Karpas-422 (cell line): ENCODE results near the gene MAX. TPM values are rescaled to one million over a fixed set of nuclear protein-coding genes. Genes with fewer than 3 reads are reported as not detected.

Experiments used
- DNase-seq: peaks from one replicate; pipeline ENCODE4 v3.0.0-alpha.2; 2015
- H2AFZ ChIP-seq: fragments of 200-600 bp; sonication (generic); 2 replicates; pipeline ENCODE4 v1.6.1; 2014; ENCODE audit warnings: antibody characterized with exemption, low read length, mixed read lengths
- H3K27ac ChIP-seq: fragments of 200-600 bp; sonication (generic); 2 replicates; pipeline ENCODE4 v1.5.1; 2014; ENCODE audit warnings: mild to moderate bottlenecking, low read length, moderate library complexity
- H3K27me3 ChIP-seq: fragments of 200-600 bp; sonication (generic); 2 replicates; pipeline ENCODE4 v1.6.1; 2014; ENCODE audit warnings: low read length, mixed read lengths
- H3K36me3 ChIP-seq: fragments of 200-600 bp; sonication (generic); 2 replicates; pipeline ENCODE4 v1.6.1; 2014; ENCODE audit warnings: low read length, mixed read lengths; ENCODE audit not compliant: insufficient read depth
- H3K4me1 ChIP-seq: fragments of 200-600 bp; sonication (generic); 2 replicates; pipeline ENCODE4 v1.6.1; 2014; ENCODE audit warnings: mild to moderate bottlenecking, low read length, mixed read lengths
- H3K4me2 ChIP-seq: fragments of 200-600 bp; sonication (generic); 2 replicates; pipeline ENCODE4 v1.6.1; 2014; ENCODE audit warnings: low read length, low read depth, mild to moderate bottlenecking; ENCODE audit not compliant: poor library complexity, severe bottlenecking
- H3K4me3 ChIP-seq: fragments of 200-600 bp; sonication (generic); 2 replicates; pipeline ENCODE4 v1.5.1; 2014; ENCODE audit warnings: mild to moderate bottlenecking, antibody characterized with exemption, low read length, mixed read lengths
- H3K79me2 ChIP-seq: fragments of 200-600 bp; sonication (generic); 2 replicates; pipeline ENCODE4 v1.6.1; 2014; ENCODE audit warnings: mild to moderate bottlenecking, low read length, mixed read lengths
- H3K9ac ChIP-seq: fragments of 200-600 bp; sonication (generic); 2 replicates; pipeline ENCODE4 v1.6.0; 2014; ENCODE audit warnings: low read length
- H3K9me2 ChIP-seq: fragments of 200-600 bp; sonication (generic), shearing (Covaris generic); replicated peaks from 2 replicates; pipeline ENCODE4 v1.6.0; 2014; ENCODE audit warnings: mild to moderate bottlenecking, low read length, moderate library complexity; ENCODE audit not compliant: insufficient read depth
- H3K9me3 ChIP-seq: fragments of 300-700, 200-600 bp; sonication (generic); 2 replicates; pipeline ENCODE4 v1.6.1; 2014; ENCODE audit warnings: low read length, mixed read lengths
- H4K20me1 ChIP-seq: fragments of 200-600 bp; sonication (generic); 2 replicates; pipeline ENCODE4 v1.6.1; 2014; ENCODE audit warnings: mild to moderate bottlenecking, antibody characterized with exemption, low read length, low read depth; ENCODE audit not compliant: insufficient read depth
- total RNA-seq: library from RNA; depleted of rRNA; stranded (reverse); fragments of >200 nt; shearing (Covaris generic); gene quantifications from 2 replicates; pipeline ENCODE4 v1.2.3, GENCODE V29; 2014; ENCODE audit warnings: low replicate concordance

The MAX gene
- total RNA-seq, 1 experiment from 2014 or later, result 124 TPM

DNA sequence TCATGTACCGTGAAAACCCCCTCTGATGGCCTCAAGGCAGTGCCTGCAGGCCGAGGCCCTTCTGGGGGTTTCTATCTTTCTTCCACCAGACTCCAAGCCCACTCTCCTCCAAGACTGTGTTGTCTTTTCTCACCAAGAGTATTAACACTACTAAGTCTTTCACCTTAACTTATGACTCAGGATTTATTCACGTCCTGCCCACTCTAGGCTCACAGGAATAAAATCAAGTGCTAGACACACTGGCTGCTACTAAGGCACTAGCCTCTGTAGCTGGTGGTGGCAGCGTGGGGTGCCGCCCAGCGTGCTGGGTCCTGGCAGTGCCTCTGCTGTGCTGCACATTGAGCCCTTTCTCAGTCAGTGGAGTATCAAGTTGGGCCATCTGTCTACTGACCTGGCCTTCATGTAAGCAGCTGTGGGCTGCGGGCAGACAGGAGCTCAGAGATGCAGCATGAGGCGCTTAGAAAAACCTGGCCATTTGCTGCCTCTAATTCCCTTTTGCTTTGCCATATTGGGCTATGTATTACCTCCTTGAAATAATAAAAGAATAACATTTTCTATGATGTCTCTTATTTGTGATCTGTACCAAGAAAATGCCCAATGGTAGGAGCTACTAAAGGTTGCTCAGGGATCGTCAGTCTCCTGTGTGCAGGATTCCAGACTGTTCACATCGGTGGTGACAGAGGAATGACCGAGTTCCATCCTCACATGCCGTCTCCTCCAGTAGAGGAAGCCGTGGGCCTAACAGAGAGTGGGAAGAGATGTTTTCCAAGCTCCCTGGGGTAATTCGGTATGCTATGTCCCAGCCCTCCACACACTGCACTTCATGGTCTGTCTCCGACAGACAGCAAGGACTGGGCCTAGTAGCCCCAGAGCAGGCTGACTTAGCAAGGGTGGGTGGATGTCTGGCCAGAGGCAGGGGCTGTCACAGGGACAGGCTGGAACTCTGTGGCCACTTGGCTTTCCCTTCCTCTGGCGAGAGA, 39.9 kb downstream of the MAX start:
- no peak overlapping the region for H2AFZ ChIP-seq

DNA sequence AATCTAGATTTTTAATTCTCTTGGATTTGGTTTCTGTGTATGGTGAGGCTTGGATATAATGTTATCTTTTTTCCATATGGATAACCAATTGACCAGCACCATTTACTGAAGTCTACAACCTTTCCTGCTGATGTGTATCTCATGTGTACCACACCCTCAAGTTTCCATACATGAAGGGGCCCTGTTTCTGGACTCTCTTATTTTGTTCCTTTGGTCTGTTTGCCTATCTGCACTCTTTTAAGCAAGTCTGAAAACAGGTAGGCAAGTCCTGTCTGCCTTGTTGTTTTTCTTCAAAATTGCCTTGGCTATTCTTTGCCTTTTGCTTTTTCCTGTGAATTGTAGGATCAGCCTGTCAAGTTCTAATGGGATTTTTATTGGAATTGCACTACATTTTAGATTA, 44.6 kb downstream of the MAX start:
- Histone ChIP-seq H3K4me3 (no peak overlapping the region), H3K27me3 (no peaks in the 10 kb centered on the region), H3K27ac (no peak overlapping the region), H3K4me2 (no peak overlapping the region), H3K36me3 (peaks cover 14% of the 10 kb centered on the region; the same call in 1 of the 2 replicates), H3K9me2 (no peaks in the 10 kb centered on the region), H3K9ac (no peak overlapping the region), H4K20me1 (no peaks in the 10 kb centered on the region), H2AFZ (no peak overlapping the region), H3K4me1 (no peaks in the 10 kb centered on the region), H3K79me2 (peaks cover 2% of the 10 kb centered on the region; the same call in 1 of the 2 replicates), H3K9me3 (no peaks in the 10 kb centered on the region)
- no peak for DNase-seq

More for the DNA sequence above, 39.9 kb downstream of the MAX start:
- Histone ChIP-seq H3K4me1 (no peaks in the 10 kb centered on the region), H3K4me2 (no peak overlapping the region), H3K36me3 (peaks cover 33% of the 10 kb centered on the region), H3K9me3 (no peaks in the 10 kb centered on the region), H3K9me2 (no peaks in the 10 kb centered on the region), H3K79me2 (no peaks in the 10 kb centered on the region), H4K20me1 (no peaks in the 10 kb centered on the region), H3K27ac (no peak overlapping the region), H3K9ac (no peak overlapping the region), H3K27me3 (no peaks in the 10 kb centered on the region), H3K4me3 (no peak overlapping the region)
- DNase-seq, result no peak

- no peaks in the 10 kb centered on the region for H3K27me3 ChIP-seq
- no peak for DNase-seq
- no peak overlapping the region for H2AFZ ChIP-seq
- no peak overlapping the region for H3K4me3 ChIP-seq
- no peaks in the 10 kb centered on the region for H3K4me1 ChIP-seq
- no peaks in the 10 kb centered on the region for H4K20me1 ChIP-seq
- no peak overlapping the region for H3K9ac ChIP-seq
- H3K36me3 ChIP-seq, result peaks cover 5% of the 10 kb centered on the region; the same call in 1 of the 2 replicates
- no peaks in the 10 kb centered on the region for H3K9me2 ChIP-seq
- H3K4me2 ChIP-seq, result no peak overlapping the region
- H3K27ac ChIP-seq, result no peak overlapping the region
- H3K79me2 ChIP-seq, result peaks cover 9% of the 10 kb centered on the region; the same call in 1 of the 2 replicates
- H3K9me3 ChIP-seq, result no peaks in the 10 kb centered on the region
Observed at GRCh38 chr14:65054471-65055085, 47.7 kb downstream of the MAX start.

- H2AFZ ChIP-seq, result no peak overlapping the region
- H3K27me3 ChIP-seq, result no peaks in the 10 kb centered on the region
- no peak overlapping the region for H3K9ac ChIP-seq
- DNase-seq, result no peak
- H3K27ac ChIP-seq, result no peak overlapping the region
- H3K4me2 ChIP-seq, result no peak overlapping the region
- peaks cover 5% of the 10 kb centered on the region; the same call in 1 of the 2 replicates for H3K36me3 ChIP-seq
- H3K4me3 ChIP-seq, result no peak overlapping the region
- H3K9me2 ChIP-seq, result no peaks in the 10 kb centered on the region
- 0 out of 2 replicates have a peak, but pooled peaks cover 3% of the 10 kb centered on the region for H3K4me1 ChIP-seq
- peaks cover 9% of the 10 kb centered on the region; the same call in 1 of the 2 replicates for H3K79me2 ChIP-seq
- no peaks in the 10 kb centered on the region for H4K20me1 ChIP-seq
- no peaks in the 10 kb centered on the region for H3K9me3 ChIP-seq
Observed at GRCh38 chr14:65053466-65053865, 48.9 kb downstream of the MAX start.

DNA sequence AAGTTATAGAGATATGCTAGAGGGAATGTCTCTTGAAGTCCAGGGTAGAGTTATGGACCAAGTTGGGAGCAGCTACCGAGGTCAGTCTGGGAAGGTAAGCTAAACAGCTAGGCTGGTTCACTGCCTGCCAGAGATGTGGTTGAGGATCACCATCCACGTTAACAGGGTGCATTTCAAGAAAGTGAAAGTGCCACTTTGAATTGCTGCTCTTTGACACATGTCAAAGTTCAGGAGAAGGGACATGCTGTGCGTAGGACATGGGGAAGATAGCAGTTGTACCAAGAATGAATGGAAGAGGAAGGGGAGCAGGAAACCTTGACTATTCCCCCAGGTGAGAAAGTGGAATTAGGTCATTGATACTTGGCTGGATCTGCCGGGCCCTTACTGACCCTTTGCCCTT, 49.5 kb downstream of the MAX start:
- Histone ChIP-seq H3K4me3 (no peak overlapping the region), H3K27ac (no peak overlapping the region), H2AFZ (no peak overlapping the region), H3K9me2 (no peaks in the 10 kb centered on the region), H3K4me2 (no peak overlapping the region), H3K27me3 (no peaks in the 10 kb centered on the region), H3K4me1 (0 out of 2 replicates have a peak, but pooled peaks cover 3% of the 10 kb centered on the region), H3K9me3 (no peaks in the 10 kb centered on the region), H4K20me1 (no peaks in the 10 kb centered on the region), H3K36me3 (peaks cover 5% of the 10 kb centered on the region; the same call in 1 of the 2 replicates), H3K9ac (no peak overlapping the region), H3K79me2 (peaks cover 9% of the 10 kb centered on the region; the same call in 1 of the 2 replicates)
- DNase-seq, result no peak

DNA sequence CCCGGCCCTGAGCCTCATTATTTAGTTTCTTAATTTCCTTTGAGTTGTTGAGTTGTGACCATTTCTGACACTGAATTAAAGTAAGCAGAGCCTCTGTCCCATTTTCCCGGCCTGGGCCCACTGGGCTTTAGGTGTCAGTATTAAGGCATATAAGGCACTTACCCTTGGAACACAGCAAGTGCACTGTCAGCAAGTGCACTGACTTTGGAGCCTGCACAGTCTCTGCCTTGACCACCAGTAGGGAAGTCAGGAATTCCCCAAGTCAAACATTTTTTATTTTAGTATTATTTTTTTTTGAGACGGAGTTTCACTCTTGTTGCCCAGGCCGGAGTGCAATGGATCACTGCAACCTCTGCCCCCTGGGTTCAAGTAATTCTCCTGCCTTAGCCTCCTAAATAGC, 56.6 kb downstream of the MAX start:
- H3K9me2 ChIP-seq, result no peaks in the 10 kb centered on the region
- no peaks in the 10 kb centered on the region for H3K27me3 ChIP-seq
- DNase-seq, result no peak
- H2AFZ ChIP-seq, result no peak overlapping the region
- H3K36me3 ChIP-seq, result no peaks in the 10 kb centered on the region; the same call in 1 of the 2 replicates
- no peaks in the 10 kb centered on the region for H4K20me1 ChIP-seq
- H3K79me2 ChIP-seq, result 0 out of 2 replicates have a peak, but pooled peaks cover 1% of the 10 kb centered on the region
- no peak overlapping the region for H3K27ac ChIP-seq
- no peaks in the 10 kb centered on the region for H3K9me3 ChIP-seq
- H3K4me1 ChIP-seq, result peaks cover 8% of the 10 kb centered on the region; the same call in 1 of the 2 replicates
- H3K9ac ChIP-seq, result no peak overlapping the region
- H3K4me2 ChIP-seq, result no peak overlapping the region
- no peak overlapping the region for H3K4me3 ChIP-seq

DNA sequence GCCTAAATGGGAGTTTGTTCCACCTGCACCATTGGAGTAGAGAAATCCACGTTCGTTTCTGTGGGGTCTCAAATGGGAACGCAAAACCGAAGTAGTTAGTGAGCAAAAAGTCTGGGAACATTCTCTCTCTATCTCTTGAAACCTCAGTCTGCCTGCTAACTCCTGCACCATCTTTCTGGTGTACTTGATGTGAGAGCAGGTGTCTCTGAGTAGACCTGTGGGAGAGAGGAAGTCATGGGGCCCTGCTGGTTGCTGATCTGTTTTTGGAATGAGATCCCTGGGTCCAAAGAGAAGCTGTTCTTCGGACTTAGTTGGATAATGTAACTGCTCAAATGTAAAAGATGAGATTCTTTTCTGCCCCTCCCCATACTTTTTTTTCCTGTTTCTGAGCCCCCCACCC, 57.3 kb downstream of the MAX start:
- Histone ChIP-seq H3K36me3 (no peaks in the 10 kb centered on the region; the same call in 1 of the 2 replicates), H3K27me3 (no peaks in the 10 kb centered on the region), H2AFZ (no peak overlapping the region), H3K27ac (no peak overlapping the region), H3K9me2 (no peaks in the 10 kb centered on the region), H3K4me1 (peaks cover 8% of the 10 kb centered on the region; the same call in 1 of the 2 replicates), H3K9me3 (no peaks in the 10 kb centered on the region), H3K79me2 (no peaks in the 10 kb centered on the region), H3K4me3 (no peak overlapping the region), H4K20me1 (no peaks in the 10 kb centered on the region), H3K9ac (no peak overlapping the region), H3K4me2 (no peak overlapping the region)
- DNase-seq, result no peak

DNA sequence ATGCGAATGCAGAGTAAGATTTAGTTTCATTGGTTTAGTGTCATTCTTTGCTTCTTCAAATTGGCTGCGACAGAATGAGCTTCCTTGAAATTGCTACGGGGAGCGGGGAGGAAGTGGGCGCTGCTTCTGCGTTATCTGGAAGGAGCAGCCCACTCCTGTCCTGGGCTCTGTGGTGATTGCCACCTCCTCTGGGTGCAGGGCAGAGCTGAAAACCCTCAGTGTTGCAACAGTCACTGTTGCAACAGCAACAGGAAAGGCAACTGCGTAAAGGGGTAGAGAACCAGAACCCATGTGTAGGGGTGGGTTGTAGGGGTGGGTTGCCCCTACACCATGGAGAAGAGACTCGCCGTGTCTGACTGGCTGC, 57.7 kb downstream of the MAX start:
- no peaks in the 10 kb centered on the region for H4K20me1 ChIP-seq
- H3K4me1 ChIP-seq, result peaks cover 8% of the 10 kb centered on the region; the same call in 1 of the 2 replicates
- no peaks in the 10 kb centered on the region; the same call in 1 of the 2 replicates for H3K36me3 ChIP-seq
- no peak overlapping the region for H3K9ac ChIP-seq
- H3K27me3 ChIP-seq, result no peaks in the 10 kb centered on the region
- no peak for DNase-seq
- no peak overlapping the region for H3K4me2 ChIP-seq
- H2AFZ ChIP-seq, result no peak overlapping the region
- H3K9me3 ChIP-seq, result no peaks in the 10 kb centered on the region
- H3K9me2 ChIP-seq, result no peaks in the 10 kb centered on the region
- H3K27ac ChIP-seq, result no peak overlapping the region
- no peaks in the 10 kb centered on the region for H3K79me2 ChIP-seq
- no peak overlapping the region for H3K4me3 ChIP-seq
